ENCODE results near the gene IL20RA. TPM values are rescaled to one million over a fixed set of nuclear protein-coding genes. Genes with fewer than 3 reads are reported as not detected.

The IL20RA gene
- total and polyA plus RNA-seq, 4 donors = 0.17 to 0.65 (median 0.25) TPM; not detected in 1

- Histone ChIP-seq H3K4me1 (ENCODE audit: control insufficient read depth in 4 of 4, insufficient read depth in 4 of 4, low read length in 3 of 4) (no peaks in the 10 kb centered on the region), H3K9me3 (ENCODE audit: control insufficient read depth in 4 of 4, low read length in 3 of 4) (no peaks in the 10 kb centered on the region), H3K27ac (ENCODE audit: low read depth in 1 of 2, low read length in 2 of 2) (no peak overlapping the region), H3K27me3 (ENCODE audit: control insufficient read depth in 4 of 4, insufficient read depth in 4 of 4, low read length in 3 of 4) (no peaks in the 10 kb centered on the region), H3K9ac (ENCODE audit: low read depth in 1 of 2, low read length in 2 of 2) (no peak overlapping the region), H3K36me3 (ENCODE audit: control insufficient read depth in 4 of 4, insufficient read depth in 3 of 4, low read depth in 1 of 4, low read length in 3 of 4) (no peaks in the 10 kb centered on the region), H3K4me3 (ENCODE audit: low read depth in 1 of 3, low read length in 3 of 3) (no peak overlapping the region)
- TF ChIP-seq FOXA1 (IDR thresholded peaks at IDR 0.05) = no peak
- TF ChIP-seq JUND (IDR thresholded peaks at IDR 0.05) = no peak
- TF ChIP-seq RAD21 (IDR thresholded peaks at IDR 0.05) = no peak
- TF ChIP-seq, protein P1, sequence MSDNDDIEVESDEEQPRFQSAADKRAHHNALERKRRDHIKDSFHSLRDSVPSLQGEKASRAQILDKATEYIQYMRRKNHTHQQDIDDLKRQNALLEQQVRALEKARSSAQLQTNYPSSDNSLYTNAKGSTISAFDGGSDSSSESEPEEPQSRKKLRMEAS (IDR thresholded peaks at IDR 0.05) = no peak
- TF ChIP-seq, protein P2, sequence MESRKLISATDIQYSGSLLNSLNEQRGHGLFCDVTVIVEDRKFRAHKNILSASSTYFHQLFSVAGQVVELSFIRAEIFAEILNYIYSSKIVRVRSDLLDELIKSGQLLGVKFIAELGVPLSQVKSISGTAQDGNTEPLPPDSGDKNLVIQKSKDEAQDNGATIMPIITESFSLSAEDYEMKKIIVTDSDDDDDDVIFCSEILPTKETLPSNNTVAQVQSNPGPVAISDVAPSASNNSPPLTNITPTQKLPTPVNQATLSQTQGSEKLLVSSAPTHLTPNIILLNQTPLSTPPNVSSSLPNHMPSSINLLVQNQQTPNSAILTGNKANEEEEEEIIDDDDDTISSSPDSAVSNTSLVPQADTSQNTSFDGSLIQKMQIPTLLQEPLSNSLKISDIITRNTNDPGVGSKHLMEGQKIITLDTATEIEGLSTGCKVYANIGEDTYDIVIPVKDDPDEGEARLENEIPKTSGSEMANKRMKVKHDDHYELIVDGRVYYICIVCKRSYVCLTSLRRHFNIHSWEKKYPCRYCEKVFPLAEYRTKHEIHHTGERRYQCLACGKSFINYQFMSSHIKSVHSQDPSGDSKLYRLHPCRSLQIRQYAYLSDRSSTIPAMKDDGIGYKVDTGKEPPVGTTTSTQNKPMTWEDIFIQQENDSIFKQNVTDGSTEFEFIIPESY (IDR thresholded peaks at IDR 0.05) = no peak
- no peak for TF ChIP-seq EGR1 (IDR thresholded peaks at IDR 0.05; ENCODE audit: low read depth in 2 of 2)
- no peak for TF ChIP-seq ATF3 (IDR thresholded peaks at IDR 0.05)
- no peak for TF ChIP-seq HNF4A (conservative IDR thresholded peaks at IDR 0.05)
- TF ChIP-seq NR2F2 (IDR thresholded peaks at IDR 0.05) = no peak
- no peak for TF ChIP-seq RXRA (IDR thresholded peaks at IDR 0.05)
- TF ChIP-seq GABPA (IDR thresholded peaks at IDR 0.05 in 1 of 2, conservative IDR thresholded peaks at IDR 0.05 in 1 of 2) = no peak
- no peak for TF ChIP-seq REST (IDR thresholded peaks at IDR 0.05)
- TF ChIP-seq CTCF (IDR thresholded peaks at IDR 0.05; ENCODE audit: low read depth, low read length, missing input control) = no peak
- no peak for TF ChIP-seq SP1 (IDR thresholded peaks at IDR 0.05)
- TF ChIP-seq TAF1 (conservative IDR thresholded peaks at IDR 0.05) = no peak
- no peak for TF ChIP-seq FOXA2 (IDR thresholded peaks at IDR 0.05)
- TF ChIP-seq YY1 (IDR thresholded peaks at IDR 0.05) = no peak
- TF ChIP-seq HNF4G (IDR thresholded peaks at IDR 0.05) = no peak
- 38% methylated on average over 1 of the region's 1 CpG for WGBS
- no peak for DNase-seq (ENCODE audit: low spot score)
Observed at GRCh38 chr6:137092018-137092417, 47.3 kb upstream of the IL20RA start.

Measured in liver (tissue), 9 donors.